HG03439 (cell line): Measurements from ENCODE around the gene CCNL1.
"Not testable (repeated sequence)": the region's sequence is repeated elsewhere in the genome, so short reads cannot be mapped to it uniquely, and the experiment has no call there.

ENCODE experiments used
- ATAC-seq: cut with Tn5 transposase; IDR thresholded peaks from one replicate; pipeline ENCODE4 v1.9.1; 2021; ENCODE audit warnings: mild to moderate bottlenecking, moderate library complexity; ENCODE audit not compliant: unreplicated experiment

Gene CCNL1

DNA sequence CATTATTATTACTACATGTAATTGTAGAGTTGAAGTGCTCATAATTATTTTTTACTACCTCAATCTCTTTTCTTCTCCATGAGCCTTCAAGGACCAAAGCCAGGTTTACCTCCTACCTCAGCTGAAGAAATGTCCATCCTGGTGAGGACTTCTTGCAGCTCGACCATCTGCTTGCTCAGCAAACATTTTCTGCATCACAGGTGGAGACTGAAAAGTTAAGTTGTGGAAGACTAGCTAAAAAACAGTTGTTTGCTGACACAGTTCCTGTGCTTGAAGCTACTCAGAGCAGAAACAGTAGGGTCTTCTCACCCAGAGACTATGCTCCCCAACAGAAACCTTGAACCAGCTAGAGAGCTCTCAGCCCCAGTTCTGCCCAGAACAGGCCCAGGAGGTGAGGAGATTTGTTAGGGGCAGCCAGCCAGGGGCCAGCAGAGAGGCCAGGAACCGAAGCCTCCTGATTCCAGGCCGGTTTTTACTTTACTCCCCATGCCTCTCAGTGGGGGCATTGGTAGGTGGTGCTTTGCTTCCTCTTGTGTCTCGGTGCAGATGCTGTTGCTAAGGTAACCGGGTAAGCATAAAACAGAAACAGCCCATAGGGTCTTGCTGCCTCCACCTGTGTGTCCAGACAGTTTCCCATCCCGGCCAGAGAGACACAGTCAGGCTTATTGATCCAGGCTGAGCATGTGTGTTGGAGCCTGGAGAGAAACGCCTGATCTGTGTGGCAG is 54.9 kb downstream of the CCNL1 start:
- peak; percentile 63 for ATAC-seq

DNA sequence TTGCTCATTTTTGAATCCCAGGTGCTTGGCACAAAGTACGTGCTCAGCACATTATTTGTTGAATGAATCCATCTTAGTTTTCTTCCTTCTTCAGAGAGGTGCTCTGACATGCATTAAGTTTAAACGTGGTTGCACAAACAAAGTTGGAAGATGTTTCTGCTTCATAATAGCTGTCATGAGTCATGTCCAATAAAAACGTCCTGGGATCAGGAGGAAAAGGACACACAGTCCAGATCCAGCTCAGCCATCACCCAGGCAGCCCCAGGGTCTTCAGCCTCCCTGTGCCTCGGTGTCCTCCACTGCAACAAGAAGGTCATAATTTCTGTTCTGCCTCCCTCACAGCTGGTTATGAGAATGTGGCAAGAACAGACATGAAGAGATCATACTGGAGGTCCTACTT is 55.4 kb downstream of the CCNL1 start:
- no peak for ATAC-seq

DNA sequence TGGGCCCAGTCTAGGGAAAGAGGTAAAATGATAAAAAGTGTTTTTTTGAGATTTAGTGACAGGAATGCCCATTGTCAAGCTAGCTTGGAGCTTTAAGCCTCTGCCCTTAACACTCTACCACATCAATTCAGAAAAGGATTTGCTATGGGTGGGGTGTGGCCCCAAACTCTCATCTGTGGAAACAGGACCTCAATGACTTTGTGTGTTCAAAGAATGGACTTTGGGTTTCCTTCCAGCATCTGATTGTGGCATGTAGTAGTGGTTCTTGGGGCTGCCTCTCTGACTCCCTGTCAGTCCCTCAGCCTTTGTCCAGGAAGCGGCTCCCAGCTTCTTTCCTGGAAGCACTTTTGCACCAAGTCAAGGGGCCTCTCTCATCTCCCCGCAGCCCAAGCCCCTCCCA is 56.1 kb downstream of the CCNL1 start:
- ATAC-seq: no peak

GRCh38 chr3:157103280-157103679 is 56.7 kb downstream of the CCNL1 start:
- peak; percentile 90 for ATAC-seq

DNA sequence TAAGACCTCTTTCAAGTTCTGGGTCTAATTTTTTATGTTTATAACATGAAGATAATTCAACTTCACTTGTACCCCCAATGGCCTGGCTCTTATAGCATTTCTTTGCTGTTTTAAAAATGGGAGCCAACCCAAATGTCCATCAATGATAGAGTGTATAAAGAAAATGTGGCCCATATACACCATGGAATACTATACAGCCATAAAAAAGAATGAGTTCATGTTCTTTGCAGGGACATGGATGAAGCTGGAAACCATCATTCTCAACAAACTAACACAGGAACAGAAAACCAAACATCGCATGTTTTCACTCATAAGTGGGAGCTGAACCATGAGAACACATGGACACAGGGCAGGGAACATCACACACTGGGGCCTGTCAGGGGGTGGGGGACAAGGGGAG is 57.4 kb downstream of the CCNL1 start:
- ATAC-seq: not testable (repeated sequence)

- ATAC-seq: no peak
These were observed 57.8 kb downstream of the CCNL1 start for GRCh38 chr3:157102098-157102497.

DNA sequence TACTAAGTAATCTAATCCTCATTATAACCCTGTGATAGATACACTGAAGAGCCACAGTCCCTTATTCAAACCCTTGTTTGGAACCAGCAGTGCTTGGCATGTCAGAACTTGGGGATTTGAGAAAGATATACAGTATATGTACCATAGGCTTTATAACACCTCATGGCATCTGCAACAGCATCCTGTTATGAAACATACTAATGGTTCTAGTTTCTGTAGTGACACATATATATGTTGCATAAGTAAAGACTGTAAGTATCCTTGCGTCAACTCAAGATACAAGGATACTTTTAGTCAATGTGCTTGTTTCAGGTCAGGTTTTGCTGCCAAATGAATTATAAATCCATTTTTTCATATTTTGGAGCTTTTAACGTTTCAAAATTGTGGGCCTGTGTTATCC is 58.5 kb downstream of the CCNL1 start:
- ATAC-seq: no peak

GRCh38 chr3:157100608-157101396 is 59.1 kb downstream of the CCNL1 start:
- ATAC-seq: no peak

DNA sequence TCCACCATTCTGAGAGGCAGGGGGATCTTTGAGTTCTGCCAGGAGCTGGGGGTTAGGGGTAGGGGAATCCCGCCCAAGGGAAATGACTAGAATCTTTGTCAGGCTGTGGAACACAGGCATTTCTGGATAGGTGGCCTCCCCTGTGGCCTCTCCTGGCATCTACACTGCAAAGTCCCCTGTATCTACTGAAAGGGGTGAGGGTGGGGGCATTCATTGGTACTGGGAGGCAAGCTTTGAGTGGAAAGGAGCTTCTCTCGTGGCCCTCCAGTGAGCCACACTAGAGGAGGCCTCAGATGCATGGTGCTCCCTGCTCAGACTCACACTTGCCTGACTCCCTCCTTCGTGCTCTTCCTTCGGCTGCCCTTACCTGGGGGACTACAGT is 59.9 kb downstream of the CCNL1 start:
- ATAC-seq: no peak

GRCh38 chr3:157099326-157100095 is 60.4 kb downstream of the CCNL1 start:
- ATAC-seq: no peak

GRCh38 chr3:157098823-157099185 is 61.1 kb downstream of the CCNL1 start:
- no peak for ATAC-seq

GRCh38 chr3:157098121-157098822 is 61.7 kb downstream of the CCNL1 start:
- no peak for ATAC-seq
